Measurements from ENCODE around the gene KRTAP10-4. TPM values are rescaled to one million over a fixed set of nuclear protein-coding genes. Genes with fewer than 3 reads are reported as not detected.
"Not testable (repeated sequence)": the region's sequence is repeated elsewhere in the genome, so short reads cannot be mapped to it uniquely, and the experiment has no call there.

KRTAP10-4 gene
- total and polyA plus RNA-seq, 2 experiments from 2014 or later: not detected

DNA sequence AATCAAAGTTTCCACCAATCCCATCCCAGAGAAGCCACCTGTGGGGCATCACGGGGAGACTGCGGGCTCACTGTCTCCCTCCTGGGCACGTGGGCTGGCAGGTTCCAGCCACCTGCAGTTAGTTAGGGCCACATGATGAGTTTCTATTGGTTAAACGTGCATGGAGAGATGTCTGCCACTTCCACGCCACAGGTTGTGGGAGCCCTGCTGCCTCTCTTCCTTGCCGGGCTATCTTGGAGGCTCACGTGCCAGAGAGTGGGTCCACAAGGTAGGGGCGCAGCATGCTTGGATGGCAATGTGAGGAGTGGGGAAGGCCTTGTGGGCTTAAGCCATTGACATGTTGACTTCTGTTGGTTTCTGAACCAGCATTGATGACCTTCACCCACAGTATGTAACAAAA is 30.4 kb downstream of the KRTAP10-4 start:
- DNase-seq (ENCODE audit: low spot score): no peak

GRCh38 chr21:44606495-44606894 is 33.0 kb downstream of the KRTAP10-4 start:
- TF ChIP-seq CTCF (IDR thresholded peaks at IDR 0.05; ENCODE audit: poor library complexity) (no peak), EZH2phosphoT487 (IDR thresholded peaks at IDR 0.05; ENCODE audit: low read depth, severe bottlenecking, unreplicated experiment) (no peak), EZH2 (IDR thresholded peaks at IDR 0.05; ENCODE audit: borderline replicate concordance) (no peak)
- no peak overlapping the region for H3K4me3 ChIP-seq
- WGBS (ENCODE audit: low lambda C conversion rate, missing lambda C conversion rate): 76% methylated on average over 4 of the region's 4 CpGs

More for the DNA sequence above, 30.4 kb downstream of the KRTAP10-4 start:
- no peaks in the 10 kb centered on the region for H3K9me3 ChIP-seq (ENCODE audit: low read depth)
- H3K27ac ChIP-seq: no peak overlapping the region
- no peaks in the 10 kb centered on the region for H3K27me3 ChIP-seq
- H3K4me3 ChIP-seq: no peak overlapping the region
- no peak overlapping the region for H2AFZ ChIP-seq
- TF ChIP-seq EZH2 (IDR thresholded peaks at IDR 0.05; ENCODE audit: borderline replicate concordance): no peak
- TF ChIP-seq EZH2phosphoT487 (IDR thresholded peaks at IDR 0.05; ENCODE audit: low read depth, severe bottlenecking, unreplicated experiment): no peak
- H3K4me2 ChIP-seq: no peak overlapping the region
- no peaks in the 10 kb centered on the region for H3K4me1 ChIP-seq (ENCODE audit: insufficient read depth)
- 91% methylated on average over 8 of the region's 8 CpGs for WGBS (ENCODE audit: low lambda C conversion rate, missing lambda C conversion rate)
- H4K20me1 ChIP-seq (ENCODE audit: insufficient read depth, poor library complexity, severe bottlenecking): no peaks in the 10 kb centered on the region
- no peaks in the 10 kb centered on the region for H3K36me3 ChIP-seq (replicated peaks; ENCODE audit: insufficient read depth, low read depth)
- no peaks in the 10 kb centered on the region for H3K9me2 ChIP-seq (replicated peaks; ENCODE audit: insufficient read depth)
- no peaks in the 10 kb centered on the region for H3K79me2 ChIP-seq

DNA sequence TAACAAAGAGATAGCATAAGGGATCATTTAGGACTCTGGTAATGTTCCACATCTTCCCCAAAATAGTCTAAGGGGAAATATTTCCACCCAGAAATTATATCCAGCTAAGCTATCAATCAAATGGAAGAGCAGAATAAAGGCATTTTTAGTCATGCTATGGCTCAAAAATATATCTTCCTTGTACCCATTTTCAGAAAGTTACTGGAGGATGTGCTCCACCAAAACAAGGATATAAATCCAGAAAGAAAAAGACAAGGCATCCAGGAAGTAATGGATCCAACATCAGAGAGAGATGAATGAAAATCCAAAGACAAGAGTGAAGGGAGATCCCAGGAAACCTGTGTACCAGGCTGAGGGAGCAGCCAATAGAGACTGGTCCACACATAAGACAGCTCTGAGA is 35.7 kb downstream of the KRTAP10-4 start:
- no peak for DNase-seq (ENCODE audit: low spot score)
- TF ChIP-seq EZH2 (IDR thresholded peaks at IDR 0.05; ENCODE audit: borderline replicate concordance) (no peak), CTCF (IDR thresholded peaks at IDR 0.05; ENCODE audit: poor library complexity) (no peak)
- H3K9me3 ChIP-seq (ENCODE audit: low read depth): no peaks in the 10 kb centered on the region

More at GRCh38 chr21:44606495-44606894, 33.0 kb downstream of the KRTAP10-4 start:
- no peaks in the 10 kb centered on the region for H3K9me3 ChIP-seq (ENCODE audit: low read depth)
- no peak for DNase-seq (ENCODE audit: low spot score)
- H3K36me3 ChIP-seq (replicated peaks; ENCODE audit: insufficient read depth, low read depth): no peaks in the 10 kb centered on the region
- no peaks in the 10 kb centered on the region for H3K9me2 ChIP-seq (replicated peaks; ENCODE audit: insufficient read depth)
- H3K4me2 ChIP-seq: no peak overlapping the region
- H3K27ac ChIP-seq: no peak overlapping the region
- no peaks in the 10 kb centered on the region for H3K79me2 ChIP-seq
- no peak overlapping the region for H2AFZ ChIP-seq
- no peaks in the 10 kb centered on the region for H4K20me1 ChIP-seq (ENCODE audit: insufficient read depth, poor library complexity, severe bottlenecking)
- no peaks in the 10 kb centered on the region for H3K27me3 ChIP-seq
- no peaks in the 10 kb centered on the region for H3K4me1 ChIP-seq (ENCODE audit: insufficient read depth)

DNA sequence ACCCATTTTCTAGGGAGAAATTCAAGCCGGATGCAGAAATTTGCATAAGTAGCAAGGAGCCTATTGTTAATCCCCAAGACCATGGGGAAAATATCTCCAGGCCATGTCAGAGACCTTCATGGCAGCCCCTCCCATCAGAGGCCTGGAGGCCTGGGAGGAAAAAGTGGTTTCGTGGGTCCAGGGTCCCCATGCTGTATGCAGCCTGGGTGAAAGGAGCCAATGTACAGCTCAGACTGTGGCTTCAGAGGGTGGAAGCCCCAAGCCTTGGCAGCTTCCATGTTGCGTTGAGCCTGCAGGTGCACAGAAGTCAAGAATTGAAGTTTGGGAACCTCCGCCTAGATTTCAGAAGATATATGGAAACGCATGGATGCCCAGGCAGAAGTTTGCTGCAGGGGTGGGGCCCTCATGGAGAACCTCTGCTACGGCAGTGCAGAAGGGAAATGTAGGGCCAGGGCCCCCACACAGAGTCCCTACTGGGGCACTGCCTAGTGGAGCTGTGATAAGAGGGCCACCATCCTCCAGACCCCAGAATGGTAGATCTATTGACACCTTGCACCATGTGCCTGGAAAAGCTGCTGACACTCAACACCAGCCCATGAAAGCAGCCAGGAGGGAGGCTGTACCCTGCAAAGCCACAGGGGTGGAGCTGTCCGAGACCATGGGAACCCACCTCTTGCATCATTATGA is 36.8 kb downstream of the KRTAP10-4 start:
- H4K20me1 ChIP-seq (ENCODE audit: insufficient read depth, poor library complexity, severe bottlenecking); H3K4me2 ChIP-seq; H3K4me3 ChIP-seq; H2AFZ ChIP-seq; H3K27me3 ChIP-seq; H3K36me3 ChIP-seq (replicated peaks; ENCODE audit: insufficient read depth, low read depth); H3K9me3 ChIP-seq (ENCODE audit: low read depth); DNase-seq (ENCODE audit: low spot score); H3K27ac ChIP-seq; H3K79me2 ChIP-seq; H3K4me1 ChIP-seq (ENCODE audit: insufficient read depth); H3K9me2 ChIP-seq (replicated peaks; ENCODE audit: insufficient read depth): not testable (repeated sequence)
- WGBS (ENCODE audit: low lambda C conversion rate, missing lambda C conversion rate): 92% methylated on average over 7 of the region's 7 CpGs

More for the DNA sequence above, 35.7 kb downstream of the KRTAP10-4 start:
- H3K9me2 ChIP-seq (replicated peaks; ENCODE audit: insufficient read depth): no peaks in the 10 kb centered on the region
- H3K4me3 ChIP-seq: no peak overlapping the region
- no peaks in the 10 kb centered on the region for H3K4me1 ChIP-seq (ENCODE audit: insufficient read depth)
- no peaks in the 10 kb centered on the region for H3K36me3 ChIP-seq (replicated peaks; ENCODE audit: insufficient read depth, low read depth)
- no peak overlapping the region for H3K4me2 ChIP-seq
- H3K27me3 ChIP-seq: no peaks in the 10 kb centered on the region
- H3K27ac ChIP-seq: no peak overlapping the region
- H4K20me1 ChIP-seq (ENCODE audit: insufficient read depth, poor library complexity, severe bottlenecking): no peaks in the 10 kb centered on the region
- no peaks in the 10 kb centered on the region for H3K79me2 ChIP-seq
- no peak overlapping the region for H2AFZ ChIP-seq
